Common myeloid progenitor, CD34-positive (primary cell): Measurements from ENCODE around the gene TMEM240.
"Not testable (repeated sequence)": the region's sequence is repeated elsewhere in the genome, so short reads cannot be mapped to it uniquely, and the experiment has no call there.

Experiments used
- CTCF ChIA-PET: fragments of 350-600 bp; sonication (Branson Sonifier 250); formaldehyde crosslinking; loops from one replicate; lab custom pipeline; 2021; ENCODE audit warnings: antibody characterized with exemption; lab: Charles Lee
- POLR2A ChIA-PET: fragments of 350-600 bp; sonication (Branson Sonifier 250); formaldehyde crosslinking; loops from one replicate; lab custom pipeline; 2021; ENCODE audit warnings: antibody characterized with exemption; lab: Charles Lee
- DNase-seq, 3 donors: peaks; one replicate each; pipeline versions ENCODE4 v3.0.0 to v3.0.0-alpha.2; 2013
- H3K27ac ChIP-seq, 2 experiments: 1 replicate in 1 of 2; 2 replicates in 1 of 2; pipeline ENCODE4 v1.7.0; 2013; ENCODE audit warnings: inconsistent platforms in 2 of 2, low read length in 2 of 2, mild to moderate bottlenecking in 2 of 2, low read depth in 1 of 2, moderate library complexity in 1 of 2; ENCODE audit not compliant: severe bottlenecking in 2 of 2, insufficient read depth in 1 of 2, poor library complexity in 1 of 2
- H3K27me3 ChIP-seq, 5 experiments: replicated peaks in 2 of 5; 1 replicate in 3 of 5; 2 replicates in 2 of 5; pipeline versions ENCODE4 v1.6.1 to v1.7.0; 2013; ENCODE audit warnings: low read length in 4 of 5, mild to moderate bottlenecking in 2 of 5, moderate library complexity in 2 of 5, inconsistent platforms in 1 of 5; ENCODE audit not compliant: insufficient read depth in 5 of 5, control insufficient read depth in 4 of 5
- H3K36me3 ChIP-seq, 4 experiments: 1 replicate in 2 of 4; 2 replicates in 2 of 4; pipeline versions ENCODE4 v1.6.1 to v1.7.0; 2013; ENCODE audit warnings: low read length in 3 of 4, control low read depth in 1 of 4, mild to moderate bottlenecking in 1 of 4; ENCODE audit not compliant: control insufficient read depth in 4 of 4, insufficient read depth in 4 of 4
- H3K4me1 ChIP-seq, 4 experiments: 1 replicate in 3 of 4; 2 replicates in 1 of 4; pipeline versions ENCODE4 v1.6.1 to v1.7.1; 2013; ENCODE audit warnings: low read length in 3 of 4, mild to moderate bottlenecking in 3 of 4, control low read depth in 1 of 4, inconsistent platforms in 1 of 4, moderate library complexity in 1 of 4; ENCODE audit not compliant: control insufficient read depth in 4 of 4, insufficient read depth in 4 of 4; ENCODE audit errors: control extremely low read depth in 1 of 4
- H3K4me3 ChIP-seq, 7 experiments: 1 replicate in 4 of 7; 2 replicates in 3 of 7; pipeline versions ENCODE4 v1.5.1 to v1.7.0; 2013; ENCODE audit warnings: mild to moderate bottlenecking in 7 of 7, low read length in 6 of 7, moderate library complexity in 6 of 7, inconsistent platforms in 2 of 7, low read depth in 2 of 7, control low read depth in 1 of 7; ENCODE audit not compliant: insufficient read depth in 4 of 7, control insufficient read depth in 1 of 7; ENCODE audit errors: extremely low read depth in 1 of 7
- H3K9me3 ChIP-seq, 5 experiments: 1 replicate in 4 of 5; 2 replicates in 1 of 5; pipeline versions ENCODE4 v1.6.1 to v1.7.1; 2013; ENCODE audit warnings: low read length in 4 of 5, mild to moderate bottlenecking in 2 of 5, inconsistent platforms in 1 of 5, low read depth in 1 of 5, moderate library complexity in 1 of 5; ENCODE audit not compliant: control insufficient read depth in 4 of 5, insufficient read depth in 2 of 5; ENCODE audit errors: control extremely low read depth in 1 of 5
- WGBS: methylation state at CpG from one replicate; pipeline ENCODE4 v1.1.5; 2013; ENCODE audit not compliant: insufficient coverage; 5-methylcytosine and 5-hydroxymethylcytosine counted together

Gene TMEM240

GRCh38 chr1:1509465-1509850, 31.0 kb downstream of the TMEM240 start:
- 93% methylated on average over 3 of the region's 21 CpGs for WGBS
- H3K36me3 ChIP-seq, H3K27me3 ChIP-seq, H3K9me3 ChIP-seq, CTCF ChIA-PET, H3K4me3 ChIP-seq, H3K27ac ChIP-seq: not testable (repeated sequence)
- peaks cover 2 to 26% (median 12%) of the 10 kb centered on the region in 4 experiments for H3K4me1 ChIP-seq
- POLR2A ChIA-PET, result interaction anchor here (0.7 kb wide), 1 partner anchor 75 kb away, joined by 3 read pairs; no protein-coding TSS in a partner anchor
- peak in 2 of 3 donors; percentile 12 to 28 for DNase-seq

GRCh38 chr1:1508775-1509464, 31.5 kb downstream of the TMEM240 start:
- CTCF ChIA-PET, H3K9me3 ChIP-seq, POLR2A ChIA-PET, H3K4me3 ChIP-seq, H3K27me3 ChIP-seq, H3K36me3 ChIP-seq, H3K27ac ChIP-seq, DNase-seq: not testable (repeated sequence)
- peaks cover 2 to 22% (median 10%) of the 10 kb centered on the region in 4 experiments for H3K4me1 ChIP-seq
- WGBS, result 89% methylated on average over 9 of the region's 34 CpGs

GRCh38 chr1:1507305-1507704, 33.1 kb downstream of the TMEM240 start:
- Histone ChIP-seq H3K9me3 (peaks cover 0 to 4% (median 0%) of the 10 kb centered on the region in 5 experiments), H3K4me3 (no peak overlapping the region), H3K27ac (no peak overlapping the region), H3K36me3 (no peaks in the 10 kb centered on the region), H3K27me3 (no peaks in the 10 kb centered on the region), H3K4me1 (peaks cover 2 to 15% (median 10%) of the 10 kb centered on the region in 4 experiments)
- ChIA-PET POLR2A (no interaction called here), CTCF (no interaction called here)
- no peak for DNase-seq
- 100% methylated on average over 2 of the region's 4 CpGs for WGBS

- H3K36me3 ChIP-seq, H3K27me3 ChIP-seq, H3K9me3 ChIP-seq, POLR2A ChIA-PET, DNase-seq: not testable (repeated sequence)
- Histone ChIP-seq H3K27ac (peak overlapping the region in 1 of 2 experiments; percentile 49), H3K4me1 (peaks cover 0 to 10% (median 6%) of the 10 kb centered on the region in 4 experiments), H3K4me3 (peak overlapping the region in 1 of 7 experiments; percentile 36)
- 100% methylated on average over 2 of the region's 5 CpGs for WGBS
- CTCF ChIA-PET, result interaction anchor here (1.6 to 3.1 kb wide), 3 partner anchors 43 to 106 kb away, joined by 5 to 10 read pairs (median 6); partner anchors contain the start of gene CCNL2
These were observed 34.6 kb downstream of the TMEM240 start for GRCh38 chr1:1505801-1506200.

- WGBS, result no CpG with 5 or more reads among the region's 22 CpGs
- peak overlapping the region in 1 of 2 experiments; percentile 49 for H3K27ac ChIP-seq
These were observed 35.0 kb downstream of the TMEM240 start for GRCh38 chr1:1505366-1505798.

GRCh38 chr1:1504777-1505365, 35.6 kb downstream of the TMEM240 start:
- H3K9me3 ChIP-seq, H3K4me1 ChIP-seq, H3K36me3 ChIP-seq, H3K27me3 ChIP-seq: not testable (repeated sequence)
- CTCF ChIA-PET, result interaction anchor here (0.6 to 3.1 kb wide), 13 partner anchors 12 to 382 kb away, joined by 3 to 10 read pairs (median 4); partner anchors contain the start of gene CCNL2
- WGBS, result 44% methylated on average over 9 of the region's 16 CpGs
- DNase-seq, result peak; percentile 45 to 78 (median 63)
- peak overlapping the region in 2 of 7 experiments; percentile 20 to 45 for H3K4me3 ChIP-seq
- POLR2A ChIA-PET, result interaction anchor here (0.6 kb wide), 2 partner anchors 87 to 108 kb away, joined by 3 read pairs; no protein-coding TSS in a partner anchor
- peak overlapping the region in 1 of 2 experiments; percentile 49 for H3K27ac ChIP-seq

More at GRCh38 chr1:1505366-1505798, 35.0 kb downstream of the TMEM240 start:
- H3K9me3 ChIP-seq, H3K27me3 ChIP-seq, POLR2A ChIA-PET, H3K36me3 ChIP-seq, H3K4me1 ChIP-seq: not testable (repeated sequence)
- peak in 2 of 3 donors; percentile 8 to 14 for DNase-seq
- H3K4me3 ChIP-seq, result peak overlapping the region in 2 of 7 experiments; percentile 36 to 45
- CTCF ChIA-PET, result interaction anchor here (1.0 to 3.1 kb wide), 6 partner anchors 13 to 106 kb away, joined by 4 to 10 read pairs (median 6); partner anchors contain the start of gene CCNL2
